GM10847 (cell line): ENCODE data around the gene ZNF766.

Experiments used
- POLR2A ChIP-seq: IDR thresholded peaks from 2 replicates; pipeline ENCODE4 v1.6.1; 2011; ENCODE audit not compliant: insufficient read length; ENCODE audit errors: extremely low read depth

Gene ZNF766

DNA sequence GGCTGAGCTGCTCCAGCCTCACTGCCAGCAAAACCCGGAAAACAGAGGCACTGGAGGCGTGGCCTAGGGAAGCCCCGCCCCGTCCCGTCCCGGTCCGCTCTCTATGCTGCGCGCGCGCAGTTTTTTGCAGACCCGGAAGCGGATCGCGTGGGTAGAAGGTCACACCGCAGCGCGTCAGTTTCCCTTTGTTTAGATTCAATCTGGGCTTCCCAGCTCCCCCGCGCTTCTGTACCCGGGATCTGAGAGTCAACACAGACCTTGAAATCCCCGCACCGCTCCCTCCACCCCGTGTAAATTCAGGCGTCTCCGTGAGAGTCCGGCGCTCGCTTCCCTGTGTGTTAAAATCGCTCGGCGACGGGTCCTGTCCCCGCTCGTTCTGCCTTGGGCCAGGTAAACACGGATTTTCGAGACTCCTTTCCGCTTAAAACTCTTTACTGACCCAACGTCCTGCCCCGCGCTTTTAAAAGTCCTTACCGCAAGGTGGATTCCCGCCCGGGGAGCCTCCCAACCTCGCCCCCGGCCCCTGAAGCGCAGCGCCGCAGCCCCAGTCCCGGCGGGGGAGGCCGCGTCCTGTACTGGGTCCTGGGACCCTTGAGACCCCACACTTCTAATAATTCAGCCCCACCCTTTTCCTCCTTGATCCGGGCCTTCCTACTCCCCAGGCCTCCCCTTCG lies 66.9 kb downstream of the ZNF766 start, which contains the start of gene ZNF610:
Gene ZNF610 (plus strand): TSS at position 127 of the 674 bp plus-strand sequence. CDS start 12,930 bp downstream, outside the sequence.
- TF ChIP-seq POLR2A, result no peak

DNA sequence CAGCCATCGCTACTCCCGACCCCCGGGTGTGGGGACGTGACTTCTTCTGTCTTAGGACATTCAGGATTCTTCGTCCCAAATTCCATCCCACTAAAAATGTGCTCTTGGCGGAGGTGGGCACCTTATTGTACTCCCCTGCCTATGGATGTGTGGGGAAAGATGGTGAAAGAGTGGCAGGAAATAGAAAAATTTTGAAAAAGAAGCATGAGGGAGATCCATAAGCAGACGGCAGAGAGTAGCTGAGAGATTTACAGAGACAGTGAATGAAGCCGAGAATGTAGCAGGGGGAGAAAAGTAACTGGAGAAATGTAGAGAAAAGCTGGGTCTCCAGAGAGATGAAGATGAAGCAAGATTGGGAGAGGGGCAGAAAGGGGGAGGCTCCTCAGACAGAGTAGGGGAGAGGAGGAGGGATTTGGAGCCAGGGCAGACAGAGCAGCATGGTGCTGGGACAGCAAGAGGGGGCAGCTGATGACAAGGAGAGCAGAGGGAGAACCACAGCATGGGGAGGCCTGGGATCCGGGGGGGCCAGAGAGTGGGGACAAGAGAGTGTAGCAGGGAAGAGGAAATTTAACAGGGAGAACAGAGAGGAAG lies 67.5 kb downstream of the ZNF766 start:
- TF ChIP-seq POLR2A, result no peak

DNA sequence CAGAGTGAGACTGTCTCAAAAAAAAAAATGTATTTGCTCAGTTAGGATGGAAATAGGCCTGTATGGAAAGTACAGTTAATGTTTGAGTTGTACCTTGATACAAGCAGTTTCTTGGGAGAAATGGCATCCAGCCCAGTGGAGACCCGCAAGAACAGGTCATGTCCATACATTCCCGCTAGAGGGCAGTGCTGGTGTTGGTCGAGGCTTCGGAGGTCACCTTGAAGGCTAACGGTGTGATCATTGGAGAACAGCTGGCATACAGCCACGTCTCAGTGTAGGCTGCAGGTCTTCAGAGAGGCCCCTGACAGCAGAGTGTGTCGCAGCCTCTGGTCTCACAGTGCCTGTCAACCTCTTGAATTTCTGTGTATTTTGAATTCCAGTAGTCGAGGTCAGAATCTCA lies 74.2 kb downstream of the ZNF766 start:
- TF ChIP-seq POLR2A, result no peak

DNA sequence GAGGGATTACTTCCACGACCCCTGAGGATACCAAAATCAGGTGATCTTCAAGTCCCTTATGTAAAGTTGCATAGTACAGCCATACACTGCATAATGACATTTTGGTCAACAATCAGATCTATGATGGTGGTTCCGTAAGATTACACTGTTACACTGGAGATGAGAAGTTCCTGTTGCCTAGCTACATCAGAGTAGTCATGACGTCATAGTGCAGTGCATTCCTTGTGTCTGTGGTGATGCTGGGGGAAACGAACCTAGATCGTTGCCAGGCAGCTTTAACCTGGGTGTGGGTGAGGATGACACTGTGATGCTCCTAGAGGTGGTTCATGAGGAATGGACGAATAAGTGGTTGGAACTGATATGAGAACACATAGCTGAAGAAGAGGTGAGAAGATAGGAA lies 75.8 kb downstream of the ZNF766 start:
- no peak for TF ChIP-seq POLR2A
